Fibroblast of lung (primary cell): ENCODE results near the gene PGF.

ENCODE experiments used
- CTCF ChIP-seq, 2 donors: IDR thresholded peaks in 1 of 2; conservative IDR thresholded peaks in 1 of 2; 1 replicate in 1 of 2; 2 replicates in 1 of 2; pipeline ENCODE4 v1.5.1; 2011 to 2012; ENCODE audit warnings: low read length in 2 of 2, control low read depth in 1 of 2, inconsistent platforms in 1 of 2, low read depth in 1 of 2, mild to moderate bottlenecking in 1 of 2
- EZH2 ChIP-seq: IDR thresholded peaks from 2 replicates; pipeline ENCODE4 v1.5.1; 2012; ENCODE audit warnings: low read length, control low read depth, mild to moderate bottlenecking; ENCODE audit errors: missing control alignments

GRCh38 chr14:74929242-74929641 is 26.2 kb downstream of the PGF start:
- no peak for TF ChIP-seq CTCF (conservative IDR thresholded peaks at IDR 0.05 in 1 of 2, IDR thresholded peaks at IDR 0.05 in 1 of 2; ENCODE audit: low read depth in 1 of 2, low read length in 2 of 2)
- no peak for TF ChIP-seq EZH2
